ENCODE data around the gene IRX2.

IRX2 gene

GRCh38 chr5:2698581-2698980 is 52.9 kb downstream of the IRX2 start:
- H3K4me1 ChIP-seq (ENCODE audit: insufficient read depth, low read length, poor library complexity, severe bottlenecking) = no peaks in the 10 kb centered on the region
- H2AFZ ChIP-seq (ENCODE audit: low read length) = no peak overlapping the region
- no peaks in the 10 kb centered on the region for H3K79me2 ChIP-seq (ENCODE audit: insufficient read depth, low read length)
- H3K4me3 ChIP-seq (ENCODE audit: low read length, poor library complexity, severe bottlenecking) = no peak overlapping the region
- no peaks in the 10 kb centered on the region for H4K20me1 ChIP-seq (ENCODE audit: insufficient read depth, low read length, poor library complexity, severe bottlenecking)
- no peaks in the 10 kb centered on the region for H3K36me3 ChIP-seq (ENCODE audit: insufficient read depth, low read length)
- no peak for TF ChIP-seq EZH2phosphoT487 (IDR thresholded peaks at IDR 0.05; ENCODE audit: borderline replicate concordance)
- TF ChIP-seq, protein P1, sequence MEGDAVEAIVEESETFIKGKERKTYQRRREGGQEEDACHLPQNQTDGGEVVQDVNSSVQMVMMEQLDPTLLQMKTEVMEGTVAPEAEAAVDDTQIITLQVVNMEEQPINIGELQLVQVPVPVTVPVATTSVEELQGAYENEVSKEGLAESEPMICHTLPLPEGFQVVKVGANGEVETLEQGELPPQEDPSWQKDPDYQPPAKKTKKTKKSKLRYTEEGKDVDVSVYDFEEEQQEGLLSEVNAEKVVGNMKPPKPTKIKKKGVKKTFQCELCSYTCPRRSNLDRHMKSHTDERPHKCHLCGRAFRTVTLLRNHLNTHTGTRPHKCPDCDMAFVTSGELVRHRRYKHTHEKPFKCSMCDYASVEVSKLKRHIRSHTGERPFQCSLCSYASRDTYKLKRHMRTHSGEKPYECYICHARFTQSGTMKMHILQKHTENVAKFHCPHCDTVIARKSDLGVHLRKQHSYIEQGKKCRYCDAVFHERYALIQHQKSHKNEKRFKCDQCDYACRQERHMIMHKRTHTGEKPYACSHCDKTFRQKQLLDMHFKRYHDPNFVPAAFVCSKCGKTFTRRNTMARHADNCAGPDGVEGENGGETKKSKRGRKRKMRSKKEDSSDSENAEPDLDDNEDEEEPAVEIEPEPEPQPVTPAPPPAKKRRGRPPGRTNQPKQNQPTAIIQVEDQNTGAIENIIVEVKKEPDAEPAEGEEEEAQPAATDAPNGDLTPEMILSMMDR (conservative IDR thresholded peaks at IDR 0.05; ENCODE audit: low read length) = no peak
- H3F3A ChIP-seq (ENCODE audit: low read depth) = no peaks in the 10 kb centered on the region
- H3K27me3 ChIP-seq (ENCODE audit: insufficient read depth, low read length, poor library complexity, severe bottlenecking) = no peaks in the 10 kb centered on the region
- no peak overlapping the region for H3K4me2 ChIP-seq (ENCODE audit: low read depth, low read length, poor library complexity, severe bottlenecking)
- peaks cover 4% of the 10 kb centered on the region; the same call in 1 of the 2 replicates for H3K9me3 ChIP-seq (ENCODE audit: insufficient read depth, low read depth, low read length)
- no peaks in the 10 kb centered on the region for H3K9me2 ChIP-seq (replicated peaks; ENCODE audit: low read depth, low read length)
- no peak overlapping the region for H3K9ac ChIP-seq (ENCODE audit: low read depth, low read length, poor library complexity, severe bottlenecking)

- no peaks in the 10 kb centered on the region for H3K27me3 ChIP-seq (ENCODE audit: insufficient read depth, low read length, poor library complexity, severe bottlenecking)
- H3F3A ChIP-seq (ENCODE audit: low read depth) = no peaks in the 10 kb centered on the region
- no peak overlapping the region for H3K4me2 ChIP-seq (ENCODE audit: low read depth, low read length, poor library complexity, severe bottlenecking)
- H3K9ac ChIP-seq (ENCODE audit: low read depth, low read length, poor library complexity, severe bottlenecking) = no peak overlapping the region
- H3K36me3 ChIP-seq (ENCODE audit: insufficient read depth, low read length) = no peaks in the 10 kb centered on the region
- peaks cover 11% of the 10 kb centered on the region; the same call in 1 of the 2 replicates for H3K9me3 ChIP-seq (ENCODE audit: insufficient read depth, low read depth, low read length)
- no peaks in the 10 kb centered on the region for H3K79me2 ChIP-seq (ENCODE audit: insufficient read depth, low read length)
- H3K4me3 ChIP-seq (ENCODE audit: low read length, poor library complexity, severe bottlenecking) = no peak overlapping the region
- H4K20me1 ChIP-seq (ENCODE audit: insufficient read depth, low read length, poor library complexity, severe bottlenecking) = no peaks in the 10 kb centered on the region
- H3K9me2 ChIP-seq (replicated peaks; ENCODE audit: low read depth, low read length) = no peaks in the 10 kb centered on the region
- no peaks in the 10 kb centered on the region for H3K4me1 ChIP-seq (ENCODE audit: insufficient read depth, low read length, poor library complexity, severe bottlenecking)
- TF ChIP-seq EZH2phosphoT487 (IDR thresholded peaks at IDR 0.05; ENCODE audit: borderline replicate concordance) = no peak
- TF ChIP-seq, protein P1 (conservative IDR thresholded peaks at IDR 0.05; ENCODE audit: low read length) = no peak
- H2AFZ ChIP-seq (ENCODE audit: low read length) = no peak overlapping the region
These were observed 53.9 kb downstream of the IRX2 start for GRCh38 chr5:2697446-2698200.

DNA sequence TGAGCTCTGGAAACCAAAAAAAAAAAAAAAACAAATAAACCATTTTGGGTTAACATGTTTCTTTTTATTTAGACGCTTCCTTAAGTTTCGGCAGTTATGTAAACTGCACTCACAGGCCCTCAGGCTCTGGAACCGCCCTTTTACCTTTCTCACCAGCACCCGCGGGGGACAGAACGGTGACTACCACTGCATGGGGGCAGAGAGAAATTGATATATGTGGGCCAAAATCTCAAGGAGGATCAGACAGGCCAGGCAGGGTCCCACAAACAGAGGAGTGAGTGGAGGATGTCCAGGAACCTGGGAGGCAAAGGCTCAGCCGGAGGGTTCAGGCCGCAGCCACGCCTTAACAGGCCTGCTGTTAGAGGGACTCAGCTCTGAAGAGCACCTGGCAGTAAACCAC is 54.4 kb downstream of the IRX2 start:
- Histone ChIP-seq H3K4me2 (ENCODE audit: low read depth, low read length, poor library complexity, severe bottlenecking) (no peak overlapping the region), H3K4me3 (ENCODE audit: low read length, poor library complexity, severe bottlenecking) (no peak overlapping the region), H3K79me2 (ENCODE audit: insufficient read depth, low read length) (no peaks in the 10 kb centered on the region), H3K9ac (ENCODE audit: low read depth, low read length, poor library complexity, severe bottlenecking) (no peak overlapping the region), H3K36me3 (ENCODE audit: insufficient read depth, low read length) (no peaks in the 10 kb centered on the region), H3K9me2 (replicated peaks; ENCODE audit: low read depth, low read length) (no peaks in the 10 kb centered on the region), H2AFZ (ENCODE audit: low read length) (no peak overlapping the region), H3K27me3 (ENCODE audit: insufficient read depth, low read length, poor library complexity, severe bottlenecking) (no peaks in the 10 kb centered on the region), H3F3A (ENCODE audit: low read depth) (no peaks in the 10 kb centered on the region), H3K9me3 (ENCODE audit: insufficient read depth, low read depth, low read length) (peaks cover 11% of the 10 kb centered on the region; the same call in 1 of the 2 replicates), H4K20me1 (ENCODE audit: insufficient read depth, low read length, poor library complexity, severe bottlenecking) (no peaks in the 10 kb centered on the region), H3K4me1 (ENCODE audit: insufficient read depth, low read length, poor library complexity, severe bottlenecking) (no peaks in the 10 kb centered on the region)
- TF ChIP-seq EZH2phosphoT487 (IDR thresholded peaks at IDR 0.05; ENCODE audit: borderline replicate concordance) = no peak
- TF ChIP-seq, protein P1 (conservative IDR thresholded peaks at IDR 0.05; ENCODE audit: low read length) = no peak
